ENCODE measurements around the gene PTPRN. TPM values are rescaled to one million over a fixed set of nuclear protein-coding genes. Genes with fewer than 3 reads are reported as not detected.

PTPRN gene
- total RNA-seq, 2 donors from 2014 or later = 0.44 to 1.1 TPM

DNA sequence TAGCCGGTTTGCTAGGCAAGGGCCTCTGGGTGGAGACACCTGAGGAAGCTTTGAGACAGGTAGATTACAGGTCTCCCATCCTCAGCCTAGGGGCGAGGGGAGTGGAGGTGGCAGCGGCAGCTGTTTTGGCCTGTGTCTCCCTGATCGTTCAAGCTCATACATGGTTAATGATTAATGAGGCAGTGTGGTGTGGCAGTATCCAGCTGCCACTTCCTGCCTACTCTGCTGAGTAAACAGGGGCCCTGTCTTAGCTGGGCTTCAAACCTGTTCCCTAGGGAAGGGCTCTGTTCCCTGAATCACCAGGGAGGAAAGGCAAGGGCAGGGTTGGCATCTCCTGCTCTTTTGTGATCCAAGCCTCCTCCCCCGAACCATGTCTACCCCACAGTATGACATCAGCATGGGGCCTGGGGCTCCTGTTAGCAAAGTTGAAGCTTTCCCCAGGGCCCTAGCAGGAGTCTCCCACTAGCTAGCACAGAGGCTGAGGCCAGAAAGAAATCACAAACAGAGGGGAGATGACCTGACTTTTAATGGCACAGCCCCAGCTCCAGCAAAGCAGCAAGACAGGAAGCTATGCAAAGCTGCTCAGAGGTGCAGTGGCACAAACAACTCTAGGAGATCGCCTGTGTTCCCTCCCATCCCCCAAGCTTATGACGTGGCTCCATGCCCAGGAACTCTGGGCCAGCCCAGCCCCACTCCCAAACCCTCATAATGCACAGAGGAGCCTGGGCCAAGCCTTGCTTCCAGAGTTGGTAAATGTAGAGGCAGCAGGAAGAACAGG is 59.8 kb downstream of the PTPRN start:
- Mint-ChIP-seq H3K36me3 (ENCODE audit: low read depth) (peaks cover 5% of the 10 kb centered on the region), H3K27me3 (ENCODE audit: insufficient read depth) (peaks cover 33% of the 10 kb centered on the region), H3K4me1 (peaks cover 29% of the 10 kb centered on the region), H3K9me3 (no peaks in the 10 kb centered on the region), H3K4me3 (peak overlapping the region; percentile 42), H3K27ac (peak overlapping the region; percentile 93)
- H3K4me1 ChIP-seq (ENCODE audit: control insufficient read depth, insufficient read depth, low read length) = peaks cover 21% of the 10 kb centered on the region
- peak; percentile 66 for DNase-seq
- TF ChIP-seq, protein P1, sequence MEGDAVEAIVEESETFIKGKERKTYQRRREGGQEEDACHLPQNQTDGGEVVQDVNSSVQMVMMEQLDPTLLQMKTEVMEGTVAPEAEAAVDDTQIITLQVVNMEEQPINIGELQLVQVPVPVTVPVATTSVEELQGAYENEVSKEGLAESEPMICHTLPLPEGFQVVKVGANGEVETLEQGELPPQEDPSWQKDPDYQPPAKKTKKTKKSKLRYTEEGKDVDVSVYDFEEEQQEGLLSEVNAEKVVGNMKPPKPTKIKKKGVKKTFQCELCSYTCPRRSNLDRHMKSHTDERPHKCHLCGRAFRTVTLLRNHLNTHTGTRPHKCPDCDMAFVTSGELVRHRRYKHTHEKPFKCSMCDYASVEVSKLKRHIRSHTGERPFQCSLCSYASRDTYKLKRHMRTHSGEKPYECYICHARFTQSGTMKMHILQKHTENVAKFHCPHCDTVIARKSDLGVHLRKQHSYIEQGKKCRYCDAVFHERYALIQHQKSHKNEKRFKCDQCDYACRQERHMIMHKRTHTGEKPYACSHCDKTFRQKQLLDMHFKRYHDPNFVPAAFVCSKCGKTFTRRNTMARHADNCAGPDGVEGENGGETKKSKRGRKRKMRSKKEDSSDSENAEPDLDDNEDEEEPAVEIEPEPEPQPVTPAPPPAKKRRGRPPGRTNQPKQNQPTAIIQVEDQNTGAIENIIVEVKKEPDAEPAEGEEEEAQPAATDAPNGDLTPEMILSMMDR (conservative IDR thresholded peaks at IDR 0.05) = no peak
- H3K27me3 ChIP-seq (ENCODE audit: control insufficient read depth, insufficient read depth, low read length, poor library complexity, severe bottlenecking) = peaks cover 30% of the 10 kb centered on the region
- no peak overlapping the region for H3K27ac ChIP-seq (ENCODE audit: low read depth, low read length)
- WGBS, 2 experiments (ENCODE audit: insufficient coverage in 1 of 2, insufficient read length in 1 of 2) = 51 to 68% methylated on average over 4 to 7 of the region's 7 CpGs
- H3K9me3 ChIP-seq (ENCODE audit: control insufficient read depth, low read length) = no peaks in the 10 kb centered on the region
- H3K36me3 ChIP-seq (ENCODE audit: control insufficient read depth, insufficient read depth, low read length) = peaks cover 14% of the 10 kb centered on the region
- H3K9ac ChIP-seq (ENCODE audit: extremely low read depth, low read length, poor library complexity, severe bottlenecking) = no peak overlapping the region
- peak overlapping the region; percentile 17 for H3K4me3 ChIP-seq (ENCODE audit: low read length)

DNA sequence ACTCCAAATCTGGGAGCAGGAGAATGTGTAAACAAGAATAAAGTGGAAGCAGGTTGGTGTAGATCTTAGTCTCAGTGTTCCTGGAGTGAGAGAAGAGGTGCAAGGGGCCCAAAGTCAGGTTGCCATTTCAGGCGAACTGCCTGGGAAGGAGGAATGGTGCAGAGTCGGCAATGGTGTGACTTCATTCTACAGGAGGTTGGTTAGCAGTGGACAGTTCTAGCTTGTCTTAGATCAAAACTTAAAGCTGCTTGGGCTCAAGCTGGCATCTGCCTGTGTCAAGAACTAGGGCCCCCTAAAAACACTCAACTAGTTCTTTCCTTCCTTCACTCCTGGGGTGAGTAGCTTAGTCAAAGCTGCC is 60.4 kb downstream of the PTPRN start:
- Mint-ChIP-seq H3K9me3 (no peaks in the 10 kb centered on the region), H3K4me1 (peaks cover 30% of the 10 kb centered on the region), H3K36me3 (ENCODE audit: low read depth) (peaks cover 5% of the 10 kb centered on the region), H3K27ac (peak overlapping the region; percentile 93), H3K4me3 (peak overlapping the region; percentile 42), H3K27me3 (ENCODE audit: insufficient read depth) (peaks cover 28% of the 10 kb centered on the region)
- no peaks in the 10 kb centered on the region for H3K9me3 ChIP-seq (ENCODE audit: control insufficient read depth, low read length)
- peaks cover 21% of the 10 kb centered on the region for H3K4me1 ChIP-seq (ENCODE audit: control insufficient read depth, insufficient read depth, low read length)
- H3K36me3 ChIP-seq (ENCODE audit: control insufficient read depth, insufficient read depth, low read length) = peaks cover 14% of the 10 kb centered on the region
- peak overlapping the region; percentile 17 for H3K4me3 ChIP-seq (ENCODE audit: low read length)
- TF ChIP-seq, protein P1 (conservative IDR thresholded peaks at IDR 0.05) = no peak
- no peak overlapping the region for H3K27ac ChIP-seq (ENCODE audit: low read depth, low read length)
- H3K27me3 ChIP-seq (ENCODE audit: control insufficient read depth, insufficient read depth, low read length, poor library complexity, severe bottlenecking) = peaks cover 24% of the 10 kb centered on the region
- DNase-seq = no peak
- 98% methylated on average over 2 of the region's 2 CpGs; no CpG with 5 or more reads in 1 of the 2 experiments for WGBS, 2 experiments (ENCODE audit: insufficient coverage in 1 of 2, insufficient read length in 1 of 2)
- H3K9ac ChIP-seq (ENCODE audit: extremely low read depth, low read length, poor library complexity, severe bottlenecking) = no peak overlapping the region

DNA sequence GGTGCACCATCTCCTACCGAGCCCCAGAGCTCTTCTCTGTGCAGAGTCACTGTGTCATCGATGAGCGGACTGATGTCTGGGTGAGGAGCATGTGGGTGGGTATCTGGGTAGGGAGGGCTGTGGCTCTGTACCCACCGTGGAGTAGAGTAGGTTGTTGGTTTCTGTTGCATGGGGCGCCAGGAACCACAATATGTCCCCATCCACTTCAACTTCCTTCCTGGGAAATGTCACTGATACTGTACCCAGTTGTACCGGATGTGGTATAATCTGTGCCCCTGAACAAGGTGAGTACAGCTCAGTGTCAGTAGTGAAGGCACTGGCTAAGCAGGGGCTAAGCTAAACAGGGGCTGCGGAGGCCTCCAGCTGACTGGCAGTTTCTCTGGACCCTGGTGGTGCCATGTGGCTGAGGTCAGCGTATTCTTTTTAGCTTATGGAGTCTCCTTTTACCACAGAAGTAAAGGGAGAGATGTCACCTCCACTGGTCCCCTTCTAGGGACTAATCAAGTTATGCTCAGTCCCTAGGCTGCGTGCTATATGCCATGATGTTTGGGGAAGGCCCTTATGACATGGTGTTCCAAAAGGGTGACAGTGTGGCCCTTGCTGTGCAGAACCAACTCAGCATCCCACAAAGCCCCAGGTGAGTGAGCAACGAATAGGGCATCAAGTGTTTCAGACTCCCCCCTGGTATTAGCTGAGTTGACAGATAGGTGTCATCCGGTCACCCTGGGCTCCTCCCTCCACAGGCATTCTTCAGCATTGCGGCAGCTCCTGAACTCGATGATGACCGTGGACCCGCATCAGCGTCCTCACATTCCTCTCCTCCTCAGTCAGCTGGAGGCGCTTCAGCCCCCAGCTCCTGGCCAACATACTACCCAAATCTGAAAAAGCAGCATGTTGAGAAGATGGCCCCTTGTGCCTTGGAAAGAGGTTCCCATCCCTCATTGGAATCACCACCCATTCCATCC is 61.2 kb downstream of the PTPRN start:
- no peaks in the 10 kb centered on the region for H3K9me3 ChIP-seq (ENCODE audit: control insufficient read depth, low read length)
- H3K4me3 ChIP-seq (ENCODE audit: low read length) = no peak overlapping the region
- TF ChIP-seq, protein P1 (conservative IDR thresholded peaks at IDR 0.05) = peak; percentile 12
- Mint-ChIP-seq H3K9me3 (no peaks in the 10 kb centered on the region), H3K27me3 (ENCODE audit: insufficient read depth) (peaks cover 21% of the 10 kb centered on the region), H3K36me3 (ENCODE audit: low read depth) (peaks cover 5% of the 10 kb centered on the region), H3K4me3 (peak overlapping the region; percentile 42), H3K27ac (peak overlapping the region; percentile 93), H3K4me1 (peaks cover 28% of the 10 kb centered on the region)
- 92 to 93% methylated on average over 12 to 17 of the region's 17 CpGs for WGBS, 2 experiments (ENCODE audit: insufficient coverage in 1 of 2, insufficient read length in 1 of 2)
- peaks cover 16% of the 10 kb centered on the region for H3K27me3 ChIP-seq (ENCODE audit: control insufficient read depth, insufficient read depth, low read length, poor library complexity, severe bottlenecking)
- H3K4me1 ChIP-seq (ENCODE audit: control insufficient read depth, insufficient read depth, low read length) = peaks cover 21% of the 10 kb centered on the region
- peak; percentile 69 for DNase-seq
- no peak overlapping the region for H3K9ac ChIP-seq (ENCODE audit: extremely low read depth, low read length, poor library complexity, severe bottlenecking)
- no peak overlapping the region for H3K27ac ChIP-seq (ENCODE audit: low read depth, low read length)
- H3K36me3 ChIP-seq (ENCODE audit: control insufficient read depth, insufficient read depth, low read length) = peaks cover 14% of the 10 kb centered on the region

Data from endodermal cell (in vitro differentiated cells).